HepG2 (cell line): ENCODE measurements around the gene TTPAL. TPM values are rescaled to one million over a fixed set of nuclear protein-coding genes. Genes with fewer than 3 reads are reported as not detected.

Experiments
- AKNA ChIP-seq: sonication (generic); formaldehyde crosslinking; IDR thresholded peaks from 2 replicates; pipeline ENCODE4 v1.4.0; 2020; ENCODE audit warnings: missing genetic modification reagents, borderline replicate concordance
- CBX5 ChIP-seq: sonication (generic); formaldehyde crosslinking; IDR thresholded peaks from 2 replicates; pipeline ENCODE4 v1.4.0; 2020; ENCODE audit warnings: missing genetic modification reagents, borderline replicate concordance
- CENPT ChIP-seq: sonication (generic); formaldehyde crosslinking; IDR thresholded peaks from 2 replicates; pipeline ENCODE4 v1.8.0; 2022; ENCODE audit warnings: low read depth, mild to moderate bottlenecking, moderate library complexity, missing genetic modification reagents
- ETV5 ChIP-seq: IDR thresholded peaks from 2 replicates; pipeline ENCODE4 v1.6.1; 2018; ENCODE audit warnings: missing biosample characterization, missing genetic modification reagents, inconsistent platforms, borderline replicate concordance
- FOXJ3 ChIP-seq: sonication (generic); formaldehyde crosslinking; IDR thresholded peaks from 2 replicates; pipeline ENCODE4 v1.4.0; 2020; ENCODE audit warnings: missing genetic modification reagents, mild to moderate bottlenecking, borderline replicate concordance
- GATA4 ChIP-seq: sonication (generic); IDR thresholded peaks from 2 replicates; pipeline ENCODE4 v1.6.1; 2016; ENCODE audit warnings: antibody characterized with exemption, low read depth, borderline replicate concordance
- JUND ChIP-seq: sonication (generic); formaldehyde crosslinking; IDR thresholded peaks from 2 replicates; pipeline ENCODE4 v1.8.0; 2022; ENCODE audit warnings: mild to moderate bottlenecking, missing genetic modification reagents
- KLF9 ChIP-seq: IDR thresholded peaks from 2 replicates; pipeline ENCODE4 v1.6.1; 2016; ENCODE audit warnings: low read depth
- LCORL ChIP-seq, 2 experiments: fragments of 450-650 bp in 1 of 2; sonication (generic) in 1 of 2; formaldehyde crosslinking in 1 of 2; IDR thresholded peaks; 2 replicates each; pipeline versions ENCODE4 v1.5.0 to v1.6.1; 2017 to 2020; ENCODE audit warnings: antibody characterized with exemption in 1 of 2, missing genetic modification reagents in 1 of 2
- NFE2L2 ChIP-seq: fragments of 150-350 bp; IDR thresholded peaks from 2 replicates; pipeline ENCODE4 v1.6.1; 2014; ENCODE audit warnings: low read length
- PHB2 ChIP-seq: fragments of 450-650 bp; IDR thresholded peaks from 2 replicates; pipeline ENCODE4 v1.6.1; 2018; ENCODE audit not compliant: partially characterized antibody
- SIN3B ChIP-seq: fragments of 150-350 bp; IDR thresholded peaks from 2 replicates; pipeline ENCODE4 v1.6.1; 2014; ENCODE audit warnings: low read length
- ZBTB26 ChIP-seq: IDR thresholded peaks from 2 replicates; pipeline ENCODE4 v1.6.1; 2016; ENCODE audit warnings: missing compliant biosample characterization, missing genetic modification reagents, borderline replicate concordance
- ZNF121 ChIP-seq: sonication (generic); formaldehyde crosslinking; IDR thresholded peaks from 2 replicates; pipeline ENCODE4 v1.5.0; 2020; ENCODE audit warnings: mild to moderate bottlenecking, missing genetic modification reagents
- ZNF691 ChIP-seq: sonication (generic); formaldehyde crosslinking; IDR thresholded peaks from 2 replicates; pipeline ENCODE4 v1.4.0; 2020; ENCODE audit warnings: missing genetic modification reagents, low read depth, mild to moderate bottlenecking, borderline replicate concordance
- ZNF709 ChIP-seq: sonication (generic); formaldehyde crosslinking; IDR thresholded peaks from 2 replicates; pipeline ENCODE4 v1.5.0; 2020; ENCODE audit warnings: mild to moderate bottlenecking, missing genetic modification reagents
- polyA plus RNA-seq, 8 experiments: library from polyadenylated mRNA; depleted of rRNA in 3 of 8; stranded (reverse) in 7 of 8; unstranded in 1 of 8; fragments of >200 nt; fragmentation: Illumina TruSeq in 4 of 8; extraction: Trizol in 4 of 8; gene quantifications; 2 replicates each; pipeline versions ENCODE4 v1.2.1 to v1.2.3, GENCODE V29; 2011 to 2016; ENCODE audit warnings: low read depth in 4 of 8, missing spikeins in 1 of 8, mixed read lengths in 1 of 8; ENCODE audit not compliant: insufficient read depth in 1 of 8
- total RNA-seq, 5 experiments: library from RNA; depleted of rRNA; stranded (reverse); fragments of >200 nt; fragmentation: Illumina TruSeq; extraction: Trizol; gene quantifications; 2 replicates each; pipeline ENCODE4 v1.2.3, GENCODE V29; 2016; ENCODE audit warnings: low read depth in 1 of 5
- TF ChIP-seq, protein P1 (sequence below): sonication (generic); formaldehyde crosslinking; IDR thresholded peaks from 2 replicates; pipeline ENCODE4 v1.5.1; 2020; ENCODE audit warnings: mild to moderate bottlenecking, missing genetic modification reagents
- TF ChIP-seq, protein P2 (sequence below): sonication (generic); formaldehyde crosslinking; IDR thresholded peaks from 2 replicates; pipeline ENCODE4 v1.4.0; 2020; ENCODE audit warnings: missing genetic modification reagents

TTPAL gene
- total and polyA plus RNA-seq, 2 of the 13 experiments (the other 11 are each of a cell fraction or from before 2014, with no cell fraction given) = 4.3 to 18.8 TPM

DNA sequence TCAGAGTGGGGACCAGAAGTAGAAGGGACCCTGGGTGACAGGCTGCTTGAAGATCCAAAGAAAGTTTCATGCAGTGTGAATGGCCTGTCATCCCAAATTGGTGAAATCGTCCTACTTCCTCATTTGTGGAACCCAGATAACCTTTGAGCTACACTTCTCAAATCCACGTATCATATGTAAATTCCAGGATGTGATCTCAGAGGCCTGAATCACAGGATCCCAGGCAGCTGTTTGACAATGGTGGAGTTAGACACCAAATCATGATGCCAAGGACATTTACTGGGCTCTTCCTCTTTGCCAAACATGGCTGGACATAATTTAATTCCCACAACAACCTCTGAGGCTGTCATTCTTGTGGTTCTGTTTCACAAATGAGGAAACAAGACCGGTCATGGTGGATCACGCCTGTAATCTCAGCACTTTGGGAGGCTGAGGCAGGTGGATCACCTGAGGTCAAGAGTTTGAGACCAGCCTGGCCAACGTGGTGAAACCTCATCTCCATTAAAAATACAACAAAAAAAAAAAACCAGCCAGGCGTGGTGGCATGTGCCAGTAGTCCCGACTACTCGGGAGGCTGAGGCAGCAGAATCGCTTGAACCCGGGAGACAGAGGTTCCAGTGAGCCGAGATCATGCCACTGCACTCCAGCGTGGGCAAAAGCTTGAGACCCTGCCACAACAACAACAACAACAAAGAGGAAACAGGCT, 39.9 kb upstream of the TTPAL start (continued):
- TF ChIP-seq AKNA (CRISPR knock-in tag) = no peak
- TF ChIP-seq, protein P1, sequence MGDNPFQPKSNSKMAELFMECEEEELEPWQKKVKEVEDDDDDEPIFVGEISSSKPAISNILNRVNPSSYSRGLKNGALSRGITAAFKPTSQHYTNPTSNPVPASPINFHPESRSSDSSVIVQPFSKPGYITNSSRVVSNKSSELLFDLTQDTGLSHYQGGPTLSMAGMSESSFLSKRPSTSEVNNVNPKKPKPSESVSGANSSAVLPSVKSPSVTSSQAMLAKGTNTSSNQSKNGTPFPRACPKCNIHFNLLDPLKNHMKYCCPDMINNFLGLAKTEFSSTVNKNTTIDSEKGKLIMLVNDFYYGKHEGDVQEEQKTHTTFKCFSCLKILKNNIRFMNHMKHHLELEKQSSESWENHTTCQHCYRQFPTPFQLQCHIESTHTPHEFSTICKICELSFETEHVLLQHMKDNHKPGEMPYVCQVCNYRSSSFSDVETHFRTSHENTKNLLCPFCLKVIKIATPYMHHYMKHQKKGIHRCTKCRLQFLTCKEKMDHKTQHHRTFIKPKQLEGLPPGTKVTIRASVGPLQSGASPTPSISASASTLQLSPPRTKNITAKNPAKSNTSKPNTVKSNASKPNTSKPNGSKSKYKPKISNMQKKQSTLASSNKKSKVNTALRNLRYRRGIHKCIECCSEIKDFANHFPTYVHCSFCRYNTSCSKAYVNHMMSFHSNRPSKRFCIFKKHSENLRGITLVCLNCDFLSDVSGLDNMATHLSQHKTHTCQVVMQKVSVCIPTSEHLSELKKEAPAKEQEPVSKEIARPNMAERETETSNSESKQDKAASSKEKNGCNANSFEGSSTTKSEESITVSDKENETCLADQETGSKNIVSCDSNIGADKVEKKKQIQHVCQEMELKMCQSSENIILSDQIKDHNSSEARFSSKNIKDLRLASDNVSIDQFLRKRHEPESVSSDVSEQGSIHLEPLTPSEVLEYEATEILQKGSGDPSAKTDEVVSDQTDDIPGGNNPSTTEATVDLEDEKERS (CRISPR knock-in tag) = no peak
- TF ChIP-seq CENPT (CRISPR knock-in tag) = no peak; the same call in 1 of the 2 replicates
- no peak for TF ChIP-seq PHB2
- no peak for TF ChIP-seq GATA4
- TF ChIP-seq NFE2L2 = no peak
- no peak for TF ChIP-seq FOXJ3 (CRISPR knock-in tag)
- TF ChIP-seq, protein P2, sequence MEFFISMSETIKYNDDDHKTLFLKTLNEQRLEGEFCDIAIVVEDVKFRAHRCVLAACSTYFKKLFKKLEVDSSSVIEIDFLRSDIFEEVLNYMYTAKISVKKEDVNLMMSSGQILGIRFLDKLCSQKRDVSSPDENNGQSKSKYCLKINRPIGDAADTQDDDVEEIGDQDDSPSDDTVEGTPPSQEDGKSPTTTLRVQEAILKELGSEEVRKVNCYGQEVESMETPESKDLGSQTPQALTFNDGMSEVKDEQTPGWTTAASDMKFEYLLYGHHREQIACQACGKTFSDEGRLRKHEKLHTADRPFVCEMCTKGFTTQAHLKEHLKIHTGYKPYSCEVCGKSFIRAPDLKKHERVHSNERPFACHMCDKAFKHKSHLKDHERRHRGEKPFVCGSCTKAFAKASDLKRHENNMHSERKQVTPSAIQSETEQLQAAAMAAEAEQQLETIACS (CRISPR knock-in tag) = no peak
- 0 out of 2 replicates have a peak, but pooled peaks have one; percentile 40 for TF ChIP-seq ZNF709
- TF ChIP-seq JUND (CRISPR knock-in tag) = no peak
- TF ChIP-seq KLF9 (CRISPR knock-in tag) = no peak
- no peak for TF ChIP-seq CBX5
- TF ChIP-seq SIN3B = no peak
- no peak for TF ChIP-seq ZBTB26 (CRISPR knock-in tag)
- TF ChIP-seq LCORL (IDR thresholded peaks at IDR 0.05) = 0 out of 2 replicates have a peak, but pooled peaks have one; percentile 15
- peak; percentile 80 for TF ChIP-seq LCORL (CRISPR knock-in tag; IDR thresholded peaks at IDR 0.05)
- no peak for TF ChIP-seq ZNF691 (CRISPR knock-in tag)
- 0 out of 2 replicates have a peak, but pooled peaks have one; percentile 1 for TF ChIP-seq ZNF121 (CRISPR knock-in tag)
- TF ChIP-seq ETV5 (CRISPR knock-in tag) = peak; percentile 59; the same call in 1 of the 2 replicates
